ENCODE data around the gene CFAP61. TPM values are rescaled to one million over a fixed set of nuclear protein-coding genes. Genes with fewer than 3 reads are reported as not detected.

Gene CFAP61
- total RNA-seq, 1 donor from 2014 or later: 0.45 TPM

- Mint-ChIP-seq H3K4me1 (no peaks in the 10 kb centered on the region), H3K9me3 (no peaks in the 10 kb centered on the region), H3K27ac (no peak overlapping the region), H3K4me3 (no peak overlapping the region), H3K27me3 (ENCODE audit: low read depth) (peaks cover 8% of the 10 kb centered on the region), H3K36me3 (no peaks in the 10 kb centered on the region)
- no peak for TF ChIP-seq CTCF (IDR thresholded peaks at IDR 0.05; ENCODE audit: unreplicated experiment)
- DNase-seq (ENCODE audit: low spot score in 2 of 2, unreplicated experiment in 2 of 2): no peak
These were observed 86.2 kb downstream of the CFAP61 start for GRCh38 chr20:20138301-20139064.

GRCh38 chr20:20139403-20139802, 87.1 kb downstream of the CFAP61 start:
- peaks cover 10% of the 10 kb centered on the region for H3K27me3 Mint-ChIP-seq (ENCODE audit: low read depth)
- DNase-seq (ENCODE audit: low spot score in 2 of 2, unreplicated experiment in 2 of 2): no peak
- H3K27ac Mint-ChIP-seq: no peak overlapping the region
- no peaks in the 10 kb centered on the region for H3K36me3 Mint-ChIP-seq
- no peak for TF ChIP-seq CTCF (IDR thresholded peaks at IDR 0.05; ENCODE audit: unreplicated experiment)
- H3K4me1 Mint-ChIP-seq: no peaks in the 10 kb centered on the region
- H3K9me3 Mint-ChIP-seq: no peaks in the 10 kb centered on the region
- H3K4me3 Mint-ChIP-seq: no peak overlapping the region

- no peaks in the 10 kb centered on the region for H3K36me3 Mint-ChIP-seq
- peaks cover 34% of the 10 kb centered on the region for H3K27me3 Mint-ChIP-seq (ENCODE audit: low read depth)
- H3K4me1 Mint-ChIP-seq: no peaks in the 10 kb centered on the region
- peaks cover 10% of the 10 kb centered on the region for H3K9me3 Mint-ChIP-seq
- no peak overlapping the region for H3K27ac Mint-ChIP-seq
- TF ChIP-seq CTCF (IDR thresholded peaks at IDR 0.05; ENCODE audit: unreplicated experiment): no peak
- no peak overlapping the region for H3K4me3 Mint-ChIP-seq
- no peak for DNase-seq (ENCODE audit: low spot score in 2 of 2, unreplicated experiment in 2 of 2)
These were observed 90.8 kb downstream of the CFAP61 start for GRCh38 chr20:20143165-20143564.

GRCh38 chr20:20143646-20144045, 91.3 kb downstream of the CFAP61 start:
- Mint-ChIP-seq H3K9me3 (peaks cover 10% of the 10 kb centered on the region), H3K27me3 (ENCODE audit: low read depth) (peaks cover 37% of the 10 kb centered on the region), H3K27ac (no peak overlapping the region), H3K36me3 (no peaks in the 10 kb centered on the region), H3K4me1 (no peaks in the 10 kb centered on the region), H3K4me3 (no peak overlapping the region)
- no peak for DNase-seq (ENCODE audit: low spot score in 2 of 2, unreplicated experiment in 2 of 2)
- TF ChIP-seq CTCF (IDR thresholded peaks at IDR 0.05; ENCODE audit: unreplicated experiment): no peak

- DNase-seq (ENCODE audit: low spot score in 2 of 2, unreplicated experiment in 2 of 2): no peak
- H3K4me1 Mint-ChIP-seq: no peaks in the 10 kb centered on the region
- H3K27ac Mint-ChIP-seq: no peak overlapping the region
- no peak for TF ChIP-seq CTCF (IDR thresholded peaks at IDR 0.05; ENCODE audit: unreplicated experiment)
- peaks cover 38% of the 10 kb centered on the region for H3K27me3 Mint-ChIP-seq (ENCODE audit: low read depth)
- no peaks in the 10 kb centered on the region for H3K36me3 Mint-ChIP-seq
- no peak overlapping the region for H3K4me3 Mint-ChIP-seq
- H3K9me3 Mint-ChIP-seq: peaks cover 29% of the 10 kb centered on the region
These were observed 96.4 kb downstream of the CFAP61 start for GRCh38 chr20:20148779-20149178.
